Bronchial epithelial cell (primary cell): Measurements from ENCODE around the gene SFMBT2. TPM values are rescaled to one million over a fixed set of nuclear protein-coding genes. Genes with fewer than 3 reads are reported as not detected.

Experiments used
- DNase-seq: peaks from one replicate; pipeline ENCODE4 v3.0.0-alpha.2; 2010; ENCODE audit warnings: low read depth
- FAIRE-seq: peaks from 2 replicates; lab custom pipeline; 2011; peaks lifted over from hg19 to GRCh38; lab: Jason Lieb, UNC
- H3K27me3 ChIP-seq: 2 replicates; pipeline ENCODE4 v1.5.1; 2011; ENCODE audit warnings: low read length; ENCODE audit not compliant: control insufficient read depth, insufficient read depth
- H3K36me3 ChIP-seq: 2 replicates; pipeline ENCODE4 v1.5.1; 2011; ENCODE audit warnings: low read length; ENCODE audit not compliant: control insufficient read depth, insufficient read depth
- H3K4me3 ChIP-seq: 2 replicates; pipeline ENCODE4 v1.5.1; 2011; ENCODE audit warnings: mild to moderate bottlenecking, low read depth, low read length, control low read depth
- total RNA-seq: library from RNA; depleted of rRNA; stranded (reverse); fragments of >200 nt; gene quantifications from 2 replicates; pipeline ENCODE4 v1.2.1, GENCODE V29; 2014
- TF ChIP-seq, protein P1 (sequence below): IDR thresholded peaks from 2 replicates; pipeline ENCODE4 v1.5.1; 2011; ENCODE audit warnings: mild to moderate bottlenecking, moderate library complexity, low read length, control low read depth, inconsistent platforms; ENCODE audit not compliant: insufficient read depth, severe bottlenecking

SFMBT2 gene
- total RNA-seq, 1 donor from 2014 or later = under 0.01 TPM

DNA sequence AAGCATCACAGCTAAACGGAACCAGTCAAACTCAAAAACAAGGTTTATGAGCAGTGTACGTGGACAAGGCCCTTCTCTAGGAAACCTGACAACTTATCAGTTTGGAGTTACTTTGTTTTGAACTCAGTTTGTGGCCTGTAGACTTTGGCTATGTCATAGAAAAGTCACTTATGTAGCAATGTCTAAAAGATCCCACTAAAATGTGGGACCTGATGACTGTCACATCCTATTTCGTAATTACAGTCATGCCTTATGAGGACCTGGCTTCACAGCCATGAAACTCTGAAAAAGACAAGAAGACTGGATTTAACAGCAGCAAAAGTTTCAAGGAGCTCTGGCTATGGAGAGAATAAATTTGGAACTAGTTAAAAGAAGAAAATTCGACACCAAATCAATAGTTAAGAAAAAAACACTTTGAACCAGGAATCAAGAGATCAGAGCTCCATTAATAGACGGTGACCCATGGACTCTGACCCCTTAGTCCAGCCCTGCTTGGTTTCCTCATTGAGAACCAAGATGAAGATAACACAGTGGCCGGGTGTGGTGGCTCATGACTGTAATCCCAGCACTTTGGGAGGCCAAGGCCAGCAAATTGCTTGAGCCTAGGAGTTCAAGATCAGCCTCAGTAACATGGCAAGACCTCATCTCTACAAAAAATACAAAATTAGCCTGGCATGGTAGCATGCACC, 204.3 kb downstream of the SFMBT2 start:
- no peaks in the 10 kb centered on the region for H3K36me3 ChIP-seq
- no peak for FAIRE-seq
- no peak for DNase-seq
- H3K4me3 ChIP-seq = no peak overlapping the region
- TF ChIP-seq, protein P1, sequence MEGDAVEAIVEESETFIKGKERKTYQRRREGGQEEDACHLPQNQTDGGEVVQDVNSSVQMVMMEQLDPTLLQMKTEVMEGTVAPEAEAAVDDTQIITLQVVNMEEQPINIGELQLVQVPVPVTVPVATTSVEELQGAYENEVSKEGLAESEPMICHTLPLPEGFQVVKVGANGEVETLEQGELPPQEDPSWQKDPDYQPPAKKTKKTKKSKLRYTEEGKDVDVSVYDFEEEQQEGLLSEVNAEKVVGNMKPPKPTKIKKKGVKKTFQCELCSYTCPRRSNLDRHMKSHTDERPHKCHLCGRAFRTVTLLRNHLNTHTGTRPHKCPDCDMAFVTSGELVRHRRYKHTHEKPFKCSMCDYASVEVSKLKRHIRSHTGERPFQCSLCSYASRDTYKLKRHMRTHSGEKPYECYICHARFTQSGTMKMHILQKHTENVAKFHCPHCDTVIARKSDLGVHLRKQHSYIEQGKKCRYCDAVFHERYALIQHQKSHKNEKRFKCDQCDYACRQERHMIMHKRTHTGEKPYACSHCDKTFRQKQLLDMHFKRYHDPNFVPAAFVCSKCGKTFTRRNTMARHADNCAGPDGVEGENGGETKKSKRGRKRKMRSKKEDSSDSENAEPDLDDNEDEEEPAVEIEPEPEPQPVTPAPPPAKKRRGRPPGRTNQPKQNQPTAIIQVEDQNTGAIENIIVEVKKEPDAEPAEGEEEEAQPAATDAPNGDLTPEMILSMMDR = no peak
- no peaks in the 10 kb centered on the region for H3K27me3 ChIP-seq

DNA sequence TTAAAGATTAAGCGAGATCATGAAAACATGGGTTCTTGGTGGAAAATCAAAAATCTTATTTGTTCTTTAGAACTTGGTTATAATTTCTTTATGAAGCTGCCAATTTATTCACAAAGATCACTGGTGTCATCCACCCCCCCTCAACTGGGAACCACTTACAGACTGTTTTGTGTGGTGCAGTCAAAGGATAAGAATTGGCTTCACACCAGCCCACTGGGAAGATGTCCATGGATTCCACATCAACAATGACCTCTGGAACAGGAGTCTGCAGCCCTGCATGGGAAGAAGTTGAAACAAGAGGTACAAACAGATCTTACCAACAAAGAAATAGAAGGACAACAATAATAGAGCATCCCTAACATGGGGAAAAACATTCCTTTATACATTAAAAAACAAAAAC, 205.2 kb downstream of the SFMBT2 start:
- Histone ChIP-seq H3K27me3 (no peaks in the 10 kb centered on the region), H3K4me3 (no peak overlapping the region), H3K36me3 (no peaks in the 10 kb centered on the region)
- FAIRE-seq (no peak), DNase-seq (no peak)
- TF ChIP-seq, protein P1 = no peak

DNA sequence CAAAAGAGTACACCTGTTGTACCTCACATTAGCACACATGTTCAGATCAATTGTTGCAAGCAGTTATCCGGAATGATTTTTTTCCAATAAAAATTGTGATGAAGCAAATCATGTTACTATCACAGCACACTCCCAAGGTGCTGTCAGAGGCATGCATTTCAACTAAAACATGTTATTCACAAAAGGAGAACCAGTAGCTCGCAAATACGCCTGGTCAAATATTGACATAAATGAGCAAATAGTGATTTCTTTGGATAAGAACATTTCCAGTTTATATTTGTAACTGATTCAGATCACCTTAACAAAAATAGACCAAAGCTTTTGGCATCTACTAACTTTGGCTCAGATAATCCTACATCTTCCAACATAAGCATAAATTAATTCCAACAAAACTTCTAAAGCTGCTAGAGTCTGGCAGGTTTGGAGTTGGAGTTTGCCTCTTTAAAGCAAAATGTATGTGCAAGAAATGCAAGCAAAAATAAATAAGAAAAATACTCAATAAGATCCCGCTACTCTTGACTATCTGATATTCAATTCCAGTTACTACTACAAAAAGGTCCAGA, 208.0 kb downstream of the SFMBT2 start:
- DNase-seq (no peak), FAIRE-seq (no peak)
- Histone ChIP-seq H3K4me3 (no peak overlapping the region), H3K36me3 (no peaks in the 10 kb centered on the region), H3K27me3 (no peaks in the 10 kb centered on the region)
- TF ChIP-seq, protein P1 = no peak

DNA sequence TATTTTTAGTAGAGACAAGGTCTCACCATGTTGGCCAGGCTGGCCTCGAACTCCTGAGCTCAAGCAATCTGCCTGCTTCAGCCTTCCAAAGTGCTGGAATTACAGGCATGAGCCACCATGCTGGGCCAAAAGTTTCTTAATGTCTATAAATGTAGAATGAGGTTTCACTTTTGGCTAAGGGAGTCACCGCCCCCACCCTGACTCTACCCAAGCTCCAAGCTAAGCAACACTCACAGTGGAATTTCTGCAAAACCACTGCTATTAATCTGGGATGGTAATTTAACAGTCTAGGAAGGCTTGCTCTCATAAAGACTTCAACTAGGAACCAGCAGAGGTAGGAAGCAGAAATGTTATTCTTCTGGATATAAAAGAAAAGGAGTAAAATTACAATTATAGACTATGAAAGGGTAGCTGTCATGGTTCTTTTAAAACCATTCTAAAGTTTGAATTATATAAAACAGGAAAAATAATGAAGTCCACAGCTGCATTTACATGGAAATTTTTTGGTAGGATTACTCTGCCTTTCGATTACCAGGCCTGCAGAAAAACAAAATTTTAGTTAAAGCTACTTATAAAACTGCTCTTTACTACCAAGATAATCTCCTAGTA, 211.6 kb downstream of the SFMBT2 start:
- H3K4me3 ChIP-seq = no peak overlapping the region
- H3K36me3 ChIP-seq = no peaks in the 10 kb centered on the region
- no peak for DNase-seq
- FAIRE-seq = no peak
- TF ChIP-seq, protein P1 = no peak
- H3K27me3 ChIP-seq = no peaks in the 10 kb centered on the region

DNA sequence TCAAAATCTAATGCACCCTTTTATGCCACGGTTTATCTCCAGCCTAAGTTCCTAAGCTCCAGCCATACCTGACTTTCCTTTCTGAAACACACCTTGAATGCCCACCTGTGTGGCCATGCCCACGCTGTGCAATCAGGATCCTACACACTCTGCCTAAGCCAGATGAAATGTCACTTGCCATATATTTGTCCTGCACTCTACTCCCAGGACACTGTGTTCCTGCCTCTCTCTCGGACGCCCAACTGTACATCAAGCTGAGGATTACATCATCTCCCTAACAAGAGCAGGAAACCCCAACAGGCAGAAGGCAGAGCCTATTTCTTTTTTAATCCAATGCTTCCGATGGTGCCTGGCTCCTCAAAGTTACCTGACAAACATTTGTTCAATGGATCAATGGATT, 214.6 kb downstream of the SFMBT2 start:
- TF ChIP-seq, protein P1 = no peak
- Histone ChIP-seq H3K4me3 (no peak overlapping the region), H3K36me3 (no peaks in the 10 kb centered on the region), H3K27me3 (no peaks in the 10 kb centered on the region)
- FAIRE-seq = no peak
- no peak for DNase-seq

DNA sequence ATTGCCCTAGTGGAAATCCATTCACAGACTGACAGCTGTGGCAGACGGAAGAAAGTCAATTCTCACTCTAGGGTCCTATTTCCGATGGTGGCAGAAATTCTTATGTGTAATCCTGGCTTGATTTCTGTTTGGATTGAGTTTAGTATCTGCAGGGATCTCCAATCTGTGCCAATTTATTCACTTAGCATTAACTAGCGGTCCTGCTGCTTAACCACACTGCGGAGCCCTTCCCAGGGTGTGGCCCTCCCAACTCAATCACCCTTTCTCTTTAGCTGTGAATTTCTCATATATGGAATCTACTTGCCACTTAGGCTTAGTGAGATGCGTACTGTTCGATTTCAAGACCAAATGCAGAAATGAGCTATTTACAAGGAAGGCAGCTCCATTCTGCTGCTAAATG, 215.7 kb downstream of the SFMBT2 start:
- no peaks in the 10 kb centered on the region for H3K36me3 ChIP-seq
- TF ChIP-seq, protein P1 = no peak
- no peak overlapping the region for H3K4me3 ChIP-seq
- no peaks in the 10 kb centered on the region for H3K27me3 ChIP-seq
- FAIRE-seq (no peak), DNase-seq (no peak)
